GM21381 (cell line): ENCODE measurements around the gene POM121.
"Not testable (repeated sequence)": the region's sequence is repeated elsewhere in the genome, so short reads cannot be mapped to it uniquely, and the experiment has no call there.

Experiments used
- ATAC-seq: cut with Tn5 transposase; IDR thresholded peaks from one replicate; pipeline ENCODE4 v1.9.1; 2021; ENCODE audit warnings: mild to moderate bottlenecking, moderate library complexity; ENCODE audit not compliant: unreplicated experiment

The POM121 gene

DNA sequence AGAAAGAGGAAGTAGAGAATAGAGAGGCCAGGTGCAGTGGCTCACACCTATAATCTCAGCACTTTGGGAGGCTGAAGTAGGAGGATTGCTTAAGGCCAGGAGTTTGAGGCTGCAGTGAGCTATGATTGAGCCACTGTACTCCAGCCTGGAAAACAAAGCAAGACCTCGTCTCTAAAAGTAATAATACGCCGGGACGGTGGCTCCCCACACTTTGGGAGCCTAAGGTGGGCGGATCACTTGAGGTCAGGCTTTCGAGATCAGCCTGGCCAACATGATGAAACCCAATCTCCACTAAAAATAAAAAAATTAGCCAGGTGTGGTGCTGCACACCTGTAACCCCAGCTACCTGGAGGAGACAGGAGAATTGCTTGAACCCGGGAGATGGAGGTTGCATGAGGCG, 70.6 kb downstream of the POM121 start:
- not testable (repeated sequence) for ATAC-seq

DNA sequence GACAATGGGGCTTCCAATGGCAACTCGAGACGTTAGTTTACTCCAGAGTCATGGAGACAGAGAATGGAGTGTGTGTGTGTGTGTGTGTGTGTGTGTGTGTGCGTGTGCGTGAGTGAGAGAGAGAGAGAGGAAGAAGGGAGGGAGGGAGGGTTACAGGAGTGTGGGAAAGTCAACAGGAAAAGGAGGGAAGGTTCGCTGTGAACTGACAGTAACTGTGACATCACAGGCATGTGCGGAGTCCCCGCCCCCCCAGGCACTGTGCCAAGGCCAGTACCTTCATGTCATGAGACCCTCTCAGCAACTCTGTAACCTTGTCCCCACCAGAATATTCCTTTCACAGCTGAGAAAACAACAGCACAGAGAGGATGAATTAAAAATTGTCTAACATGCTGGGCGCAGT, 72.6 kb downstream of the POM121 start:
- ATAC-seq, result not testable (repeated sequence)

DNA sequence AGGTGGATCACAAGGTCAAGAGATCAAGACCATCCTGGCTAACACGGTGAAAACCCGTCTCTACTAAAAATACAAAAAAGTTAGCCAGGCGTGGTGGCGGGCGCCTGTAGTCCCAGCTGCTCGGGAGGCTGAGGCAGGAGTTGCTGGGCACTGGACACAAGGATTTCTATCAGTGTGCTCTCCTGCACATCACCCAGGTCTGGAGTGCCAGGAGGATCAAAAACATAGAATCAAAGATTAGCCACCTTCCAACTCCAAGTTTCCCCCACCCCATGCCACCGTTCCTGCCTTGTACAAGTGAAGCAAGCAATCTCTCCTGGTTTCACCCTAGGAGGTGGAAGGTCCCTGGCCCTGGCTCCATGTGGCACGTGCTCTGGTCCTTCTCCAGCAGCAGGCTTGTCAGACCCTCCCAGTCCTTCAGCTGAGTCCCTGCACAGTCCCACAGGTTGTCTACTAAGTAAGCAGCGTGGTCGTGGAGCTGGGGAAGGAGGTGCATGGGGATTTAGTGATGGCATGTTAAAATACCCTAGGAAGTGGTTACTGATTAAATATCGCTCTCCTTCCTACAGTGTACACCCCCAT, 73.1 kb downstream of the POM121 start:
- not testable (repeated sequence) for ATAC-seq
